ENCODE results near the gene EXOC1.

DNA sequence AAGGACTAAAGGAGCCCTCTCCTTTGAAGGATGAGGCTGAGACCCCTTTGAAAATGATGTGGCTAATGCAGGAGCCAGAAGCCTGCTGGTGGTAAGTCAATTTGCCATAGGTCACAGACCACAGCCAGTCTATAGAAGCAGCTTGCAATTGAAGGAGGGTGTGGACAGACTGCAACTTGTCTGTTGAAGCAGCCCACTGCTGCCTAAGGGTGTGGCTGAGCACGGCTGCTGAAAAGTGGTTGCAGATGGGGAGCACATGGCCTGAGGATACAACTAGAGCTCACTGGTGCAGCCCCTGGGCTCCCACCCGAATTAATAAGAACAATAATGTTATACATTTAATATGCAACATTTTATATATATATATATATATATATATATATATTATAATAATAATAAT, 45.3 kb upstream of the EXOC1 start:
- no peak for TF ChIP-seq CTCF (IDR thresholded peaks at IDR 0.05 in 8 of 11, conservative IDR thresholded peaks at IDR 0.05 in 3 of 11)
- no peak for TF ChIP-seq POLR2A (IDR thresholded peaks at IDR 0.05)

Data from spleen (tissue), 7 donors.